K562 (cell line): Measurements from ENCODE around the gene TMEM116. TPM values are rescaled to one million over a fixed set of nuclear protein-coding genes. Genes with fewer than 3 reads are reported as not detected.
A peak's percentile ranks its signal among the peaks of the same experiment; 100 is the strongest.

ENCODE experiments used
- BRD9 ChIP-seq: fragments of 450-650 bp; IDR thresholded peaks from 2 replicates; pipeline ENCODE4 v1.6.1; 2018; ENCODE audit warnings: low read depth; ENCODE audit not compliant: partially characterized antibody
- CEBPZ ChIP-seq: fragments of 150-350 bp; IDR thresholded peaks from 2 replicates; pipeline ENCODE4 v1.6.1; 2014; ENCODE audit warnings: low read depth, mild to moderate bottlenecking, low read length, borderline replicate concordance
- CHD1 ChIP-seq: fragments of 200-600 bp; sonication (generic); IDR thresholded peaks from one replicate; pipeline ENCODE4 v1.6.1; 2012; ENCODE audit warnings: mild to moderate bottlenecking, moderate library complexity, low read length, inconsistent platforms
- CREB3L1 ChIP-seq: fragments of 450-650 bp; IDR thresholded peaks from 2 replicates; pipeline ENCODE4 v1.6.1; 2014; ENCODE audit warnings: low read depth, mild to moderate bottlenecking, moderate library complexity, borderline replicate concordance
- E2F5 ChIP-seq: sonication (generic); formaldehyde crosslinking; IDR thresholded peaks from 2 replicates; pipeline ENCODE4 v1.8.0; 2022; ENCODE audit warnings: mild to moderate bottlenecking, missing genetic modification reagents
- ESRRB ChIP-seq: fragments of 250-450 bp; sonication (Bioruptor Pico); IDR thresholded peaks from 2 replicates; pipeline ENCODE4 v1.5.0; 2020; ENCODE audit warnings: mild to moderate bottlenecking, moderate library complexity, borderline replicate concordance
- ETS1 ChIP-seq: conservative IDR thresholded peaks from 2 replicates; pipeline ENCODE4 v1.6.1; 2011; ENCODE audit warnings: low read depth, mild to moderate bottlenecking, low read length; ENCODE audit not compliant: control insufficient read depth
- GATA2 ChIP-seq: sonication (generic); formaldehyde crosslinking; IDR thresholded peaks from 2 replicates; pipeline ENCODE4 v1.4.0; 2020; ENCODE audit warnings: mild to moderate bottlenecking, missing genetic modification reagents
- HDAC2 ChIP-seq: fragments of 450-650 bp; IDR thresholded peaks from 2 replicates; pipeline ENCODE4 v1.6.1; 2016; ENCODE audit warnings: mild to moderate bottlenecking
- KLF16 ChIP-seq: IDR thresholded peaks from 2 replicates; pipeline ENCODE4 v1.6.1; 2016; ENCODE audit warnings: antibody characterized with exemption
- MECOM ChIP-seq: fragments of 250-450 bp; sonication (Bioruptor Pico); IDR thresholded peaks from 2 replicates; pipeline ENCODE4 v1.8.0; 2022; ENCODE audit warnings: inconsistent platforms
- POLR2AphosphoS5 ChIP-seq: IDR thresholded peaks from 2 replicates; pipeline ENCODE4 v1.6.1; 2011; ENCODE audit warnings: mild to moderate bottlenecking, low read depth, low read length, moderate library complexity; ENCODE audit not compliant: control insufficient read depth, insufficient read depth
- PTRF ChIP-seq: fragments of 450-650 bp; IDR thresholded peaks from 2 replicates; pipeline ENCODE4 v1.6.1; 2016; ENCODE audit warnings: mild to moderate bottlenecking, missing genetic modification characterization, missing compliant biosample characterization
- RBBP5 ChIP-seq: fragments of 200-600 bp; sonication (generic); IDR thresholded peaks from 2 replicates; pipeline ENCODE4 v1.6.1; 2012; ENCODE audit warnings: borderline replicate concordance, mild to moderate bottlenecking, low read length, control low read depth, inconsistent platforms; ENCODE audit not compliant: insufficient read depth, poor library complexity, severe bottlenecking
- TAF7 ChIP-seq: fragments of 450-650 bp; IDR thresholded peaks from 2 replicates; pipeline ENCODE4 v1.6.1; 2016; ENCODE audit warnings: missing genetic modification characterization, missing compliant biosample characterization
- TBP ChIP-seq: optimal IDR thresholded peaks from 2 replicates; pipeline ENCODE3; 2011; ENCODE audit warnings: low read depth, low read length, improper control_type of control experiment
- TOE1 ChIP-seq, 2 experiments: fragments of 450-650 bp in 1 of 2; sonication (generic) in 1 of 2; formaldehyde crosslinking in 1 of 2; IDR thresholded peaks; 2 replicates each; pipeline versions ENCODE4 v1.7.1 to v1.8.0; 2016 to 2022; ENCODE audit warnings: borderline replicate concordance in 2 of 2, mild to moderate bottlenecking in 2 of 2, antibody characterized with exemption in 1 of 2, inconsistent platforms in 1 of 2, low read depth in 1 of 2, missing genetic modification reagents in 1 of 2, moderate library complexity in 1 of 2
- ZNF274 ChIP-seq: IDR thresholded peaks from 2 replicates; pipeline ENCODE4 v1.6.1; 2011; ENCODE audit warnings: low read depth, mild to moderate bottlenecking, low read length, moderate library complexity, borderline replicate concordance
- ZNF311 ChIP-seq: fragments of 250-450 bp; sonication (Bioruptor Pico); IDR thresholded peaks from 2 replicates; pipeline ENCODE4 v1.4.0; 2020; ENCODE audit warnings: mild to moderate bottlenecking, moderate library complexity
- polyA plus RNA-seq, 8 experiments: library from polyadenylated mRNA; depleted of rRNA in 4 of 8; stranded (reverse) in 5 of 8; unstranded in 3 of 8; fragments of >200 nt; fragmentation: Nextera tagmentation in 2 of 8; fragmentation: Illumina TruSeq in 1 of 8; extraction: Ambion mirVana in 2 of 8; extraction: Trizol in 1 of 8; gene quantifications; 2 replicates each; pipeline versions ENCODE4 v1.2.1 to v1.2.3, GENCODE V29; 2011 to 2014; ENCODE audit warnings: inconsistent platforms in 1 of 8, missing spikeins in 1 of 8
- total RNA-seq, 7 experiments: library from RNA; depleted of rRNA in 6 of 7; stranded (reverse); fragments of >200 nt in 6 of 7; fragmentation: Illumina TruSeq in 2 of 7; extraction: Trizol in 2 of 7; gene quantifications; 2 replicates each; pipeline versions ENCODE4 v1.2.1 to v1.2.3, GENCODE V29; 2011 to 2021; ENCODE audit warnings: low replicate concordance in 1 of 7

The TMEM116 gene
- total and polyA plus RNA-seq, 9 of the 15 experiments (the other 6 are each of a cell fraction or from before 2014, with no cell fraction given), result 5.2 to 78.6 (median 13.9) TPM

- peak; percentile 93 for TF ChIP-seq TAF7 (tag)
- TF ChIP-seq KLF16, result peak; percentile 53
- no peak for TF ChIP-seq PTRF (tag)
- peak; percentile 84; the same call in 1 of the 2 replicates for TF ChIP-seq E2F5
- TF ChIP-seq MECOM (CRISPR knock-in tag), result no peak
- peak; percentile 34; the same call in 1 of the 2 replicates for TF ChIP-seq CREB3L1
- no peak; the same call in 1 of the 2 replicates for TF ChIP-seq ZNF311
- TF ChIP-seq POLR2AphosphoS5, result no peak; the same call in 1 of the 2 replicates
- TF ChIP-seq RBBP5, result peak; percentile 52
- peak; percentile 100 for TF ChIP-seq TOE1 (IDR thresholded peaks at IDR 0.05; ENCODE audit: borderline replicate concordance)
- peak; percentile 88; the same call in 1 of the 2 replicates for TF ChIP-seq TOE1 (CRISPR knock-in tag; IDR thresholded peaks at IDR 0.05; ENCODE audit: borderline replicate concordance, low read depth)
- peak; percentile 76 for TF ChIP-seq ETS1
- TF ChIP-seq CHD1, result peak; percentile 84
- no peak; the same call in 1 of the 2 replicates for TF ChIP-seq HDAC2
- TF ChIP-seq BRD9, result peak; percentile 61
- peak; percentile 78 for TF ChIP-seq TBP
- TF ChIP-seq ESRRB, result no peak
- TF ChIP-seq CEBPZ, result no peak
- no peak; the same call in 1 of the 2 replicates for TF ChIP-seq GATA2 (CRISPR knock-in tag)
- no peak for TF ChIP-seq ZNF274
These were observed at the start of gene TMEM116, which contains the start of gene ERP29 (continued) for GRCh38 chr12:112012775-112013600.
